GM20000 (cell line): Measurements from ENCODE around the gene C4A.
"Not testable (repeated sequence)": the region's sequence is repeated elsewhere in the genome, so short reads cannot be mapped to it uniquely, and the experiment has no call there.

ENCODE experiments used
- DNase-seq: peaks from one replicate; pipeline ENCODE4 v3.0.0; 2012; ENCODE audit warnings: low spot score
- TF ChIP-seq, protein P1 (sequence below): IDR thresholded peaks from 2 replicates; pipeline ENCODE4 v1.5.1; 2012; ENCODE audit warnings: mild to moderate bottlenecking, control low read depth; ENCODE audit errors: extremely low read depth, missing control alignments

Gene C4A

DNA sequence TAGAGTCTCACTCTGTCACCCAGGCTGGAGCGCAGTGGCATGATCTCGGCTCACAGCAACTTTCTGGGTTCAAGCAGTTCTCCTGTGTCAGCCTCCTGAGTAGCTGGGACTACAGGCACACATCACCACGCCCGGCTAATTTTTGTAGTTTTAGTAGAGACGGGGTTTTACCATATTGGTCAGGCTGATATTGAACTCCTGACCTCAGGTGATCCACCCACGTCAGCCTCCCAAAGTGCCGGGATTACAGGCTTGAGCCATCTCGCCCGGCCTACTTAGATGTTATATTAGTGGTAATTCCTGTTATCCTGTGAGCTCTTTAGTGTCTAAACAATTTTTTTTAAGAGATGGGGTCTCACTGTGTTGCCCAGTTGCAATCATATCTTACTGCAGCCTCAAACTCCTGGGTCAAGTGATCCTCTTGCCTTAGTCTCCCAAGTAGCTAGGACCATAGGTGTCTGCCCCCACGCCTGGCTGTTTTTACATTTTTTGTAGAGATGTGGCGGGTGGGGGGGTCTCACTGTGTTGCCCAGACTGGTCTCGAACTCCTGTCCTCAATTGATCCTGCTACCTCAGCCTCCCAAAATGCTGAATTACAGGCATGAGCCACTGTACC is 3.9 kb upstream of the C4A start:
- DNase-seq, result no peak
- TF ChIP-seq, protein P1, sequence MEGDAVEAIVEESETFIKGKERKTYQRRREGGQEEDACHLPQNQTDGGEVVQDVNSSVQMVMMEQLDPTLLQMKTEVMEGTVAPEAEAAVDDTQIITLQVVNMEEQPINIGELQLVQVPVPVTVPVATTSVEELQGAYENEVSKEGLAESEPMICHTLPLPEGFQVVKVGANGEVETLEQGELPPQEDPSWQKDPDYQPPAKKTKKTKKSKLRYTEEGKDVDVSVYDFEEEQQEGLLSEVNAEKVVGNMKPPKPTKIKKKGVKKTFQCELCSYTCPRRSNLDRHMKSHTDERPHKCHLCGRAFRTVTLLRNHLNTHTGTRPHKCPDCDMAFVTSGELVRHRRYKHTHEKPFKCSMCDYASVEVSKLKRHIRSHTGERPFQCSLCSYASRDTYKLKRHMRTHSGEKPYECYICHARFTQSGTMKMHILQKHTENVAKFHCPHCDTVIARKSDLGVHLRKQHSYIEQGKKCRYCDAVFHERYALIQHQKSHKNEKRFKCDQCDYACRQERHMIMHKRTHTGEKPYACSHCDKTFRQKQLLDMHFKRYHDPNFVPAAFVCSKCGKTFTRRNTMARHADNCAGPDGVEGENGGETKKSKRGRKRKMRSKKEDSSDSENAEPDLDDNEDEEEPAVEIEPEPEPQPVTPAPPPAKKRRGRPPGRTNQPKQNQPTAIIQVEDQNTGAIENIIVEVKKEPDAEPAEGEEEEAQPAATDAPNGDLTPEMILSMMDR, result no peak

DNA sequence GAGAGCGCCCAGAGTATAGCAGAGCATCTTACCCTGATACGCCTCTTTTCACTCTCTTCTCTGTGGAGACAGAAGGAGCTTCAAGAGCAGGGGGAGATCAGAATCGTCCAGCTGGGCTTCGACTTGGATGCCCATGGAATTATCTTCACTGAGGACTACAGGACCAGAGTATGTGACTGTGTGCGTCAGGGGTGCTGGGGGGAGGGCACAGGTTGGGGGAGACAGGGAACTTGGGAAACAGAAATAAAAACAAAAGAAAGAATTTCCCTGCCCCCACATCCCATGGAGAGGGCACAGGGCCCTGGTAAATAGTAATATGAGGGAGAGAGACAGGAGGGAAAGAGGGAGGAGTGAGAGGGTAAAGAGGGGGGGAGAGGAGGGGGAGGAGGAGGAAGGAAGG is 3.0 kb upstream of the C4A start:
- no peak for DNase-seq
- TF ChIP-seq, protein P1, result no peak

DNA sequence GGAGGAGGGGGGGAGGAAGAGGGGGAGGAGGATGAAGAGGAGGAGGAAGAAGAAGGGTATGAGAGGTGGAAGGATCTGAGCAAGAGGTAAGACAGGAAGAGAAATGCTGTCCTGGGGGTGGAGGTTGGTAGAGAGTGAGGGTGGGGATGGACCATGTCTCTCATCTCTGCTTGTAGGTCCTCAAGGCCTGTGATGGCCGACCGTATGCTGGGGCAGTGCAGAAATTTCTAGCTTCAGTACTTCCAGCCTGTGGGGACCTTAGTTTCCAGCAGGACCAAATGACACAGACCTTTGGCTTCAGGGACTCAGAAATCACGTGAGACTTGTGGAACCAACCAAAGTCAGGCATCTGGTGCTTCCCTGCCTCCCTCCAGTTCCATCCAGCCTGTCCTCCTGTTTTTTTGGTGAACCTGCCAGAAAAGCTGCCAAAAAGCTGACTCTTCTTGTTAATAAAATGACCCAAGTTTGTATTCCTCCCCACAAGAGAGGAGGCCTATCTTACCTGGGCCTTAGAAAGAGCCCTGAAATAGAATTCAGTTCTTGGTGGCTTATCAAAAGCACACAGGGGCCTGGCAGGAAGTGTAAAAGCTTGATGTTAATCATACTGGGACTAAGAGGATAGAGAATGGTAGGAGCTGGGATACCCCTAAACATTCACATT is 2.5 kb upstream of the C4A start:
- DNase-seq, result no peak
- TF ChIP-seq, protein P1, result no peak

DNA sequence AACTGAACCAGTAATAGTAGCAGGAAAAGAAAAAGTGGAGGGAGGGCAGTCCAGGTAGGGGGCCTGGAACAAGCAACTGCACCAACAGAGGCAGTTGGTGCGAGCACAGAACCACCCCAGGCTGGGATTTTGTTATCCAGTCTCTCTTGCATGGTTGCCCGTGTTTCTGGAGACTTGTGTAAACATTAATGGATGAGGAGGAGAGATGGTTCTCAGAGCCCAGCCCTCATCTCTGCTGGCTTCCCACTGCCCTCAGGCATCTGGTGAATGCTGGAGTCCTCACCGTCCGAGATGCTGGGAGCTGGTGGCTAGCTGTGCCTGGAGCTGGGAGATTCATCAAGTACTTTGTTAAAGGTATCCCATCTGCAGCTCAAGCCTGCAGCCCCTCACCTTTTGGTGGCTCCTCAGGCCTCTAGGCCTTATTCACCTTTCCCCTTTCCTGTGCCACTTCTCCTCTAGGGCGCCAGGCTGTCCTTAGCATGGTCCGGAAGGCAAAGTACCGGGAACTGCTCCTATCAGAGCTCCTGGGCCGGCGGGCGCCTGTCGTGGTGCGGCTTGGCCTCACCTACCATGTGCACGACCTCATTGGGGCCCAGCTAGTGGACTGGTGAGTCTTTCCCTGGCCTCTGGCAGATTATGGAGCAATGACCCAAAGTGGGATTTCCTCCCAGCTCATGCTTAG is 1.5 kb upstream of the C4A start:
- DNase-seq, result not testable (repeated sequence)

DNA sequence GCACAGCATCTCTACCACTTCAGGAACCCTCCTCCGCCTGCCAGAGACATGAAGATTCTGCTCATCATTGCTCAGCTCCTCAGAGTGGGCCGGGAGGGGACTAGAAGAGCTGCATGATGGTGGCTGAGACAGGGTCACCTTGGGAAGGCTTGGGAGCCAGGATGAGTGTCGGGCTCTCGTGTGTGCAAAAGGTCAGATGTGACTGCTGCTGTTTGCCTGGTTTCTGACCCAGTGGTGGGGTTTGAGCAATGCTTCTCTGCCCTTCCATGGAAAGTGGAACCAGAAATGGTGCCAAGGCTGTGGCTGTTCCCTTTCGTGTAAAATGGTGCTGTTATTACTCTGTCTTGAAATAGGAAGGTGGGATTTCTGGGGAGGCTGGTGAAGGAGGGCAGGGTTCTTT is 859 bp upstream of the C4A start:
- DNase-seq, result not testable (repeated sequence)

DNA sequence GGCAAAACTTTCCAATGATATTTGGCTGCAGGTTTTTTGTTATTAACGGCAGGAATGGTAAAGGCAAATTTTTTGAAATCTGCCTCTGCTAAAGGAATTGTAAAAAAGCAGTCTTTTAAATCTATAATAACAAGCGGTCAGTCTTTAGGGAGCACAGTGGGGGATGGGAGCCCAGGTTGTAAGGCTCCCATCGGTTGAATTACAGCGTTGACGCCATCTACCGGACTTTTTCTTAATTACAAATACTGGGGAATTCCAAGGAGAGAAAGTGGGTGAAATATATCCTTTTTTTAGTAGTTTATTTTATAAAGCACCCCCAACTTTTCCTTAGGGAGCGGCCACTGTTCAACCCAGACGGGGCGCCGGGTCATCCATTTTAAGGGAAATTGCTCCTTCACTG is 7.5 kb downstream of the C4A start:
- DNase-seq, result not testable (repeated sequence)

GRCh38 chr6:31994421-31994820 is 12.6 kb downstream of the C4A start:
- not testable (repeated sequence) for DNase-seq

DNA sequence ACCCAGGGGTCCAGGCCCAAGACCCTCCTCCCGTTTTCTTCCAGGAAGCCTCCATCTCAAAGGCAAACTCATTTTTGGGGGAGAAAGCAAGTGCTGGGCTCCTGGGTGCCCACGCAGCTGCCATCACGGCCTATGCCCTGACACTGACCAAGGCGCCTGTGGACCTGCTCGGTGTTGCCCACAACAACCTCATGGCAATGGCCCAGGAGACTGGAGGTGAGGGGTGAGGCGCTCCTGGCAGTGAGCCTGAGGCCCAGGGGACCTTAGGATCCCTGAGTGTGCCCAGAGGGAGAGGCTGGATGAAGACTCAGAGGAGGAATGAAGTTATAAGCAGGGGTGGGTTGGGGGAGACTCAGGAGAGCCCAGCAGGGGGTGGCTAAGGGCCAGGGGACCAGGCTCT is 14.5 kb downstream of the C4A start:
- not testable (repeated sequence) for DNase-seq

- DNase-seq, result not testable (repeated sequence)
Measured at GRCh38 chr6:32002546-32003268, 20.9 kb downstream of the C4A start.

GRCh38 chr6:32003301-32003700 is 21.4 kb downstream of the C4A start:
- not testable (repeated sequence) for DNase-seq

DNA sequence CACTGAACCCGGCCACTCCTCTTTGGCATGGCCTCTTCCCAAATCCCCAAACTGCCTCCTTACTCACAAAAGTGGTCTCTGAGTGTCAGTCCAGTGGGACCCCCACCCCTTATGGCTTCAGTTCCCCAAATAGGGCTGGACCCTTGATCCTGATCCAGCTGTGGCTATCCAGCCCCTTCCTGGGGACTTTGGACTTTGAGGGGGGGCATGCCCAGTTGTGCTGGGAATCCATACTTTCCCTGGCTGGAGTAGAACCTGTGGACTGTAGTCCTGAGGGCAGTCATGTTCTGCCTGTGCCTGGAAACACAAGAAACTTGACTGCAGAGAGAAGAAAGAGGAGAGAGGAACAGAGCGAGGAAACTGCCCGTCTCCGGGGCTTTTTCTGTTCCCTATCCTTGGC is 22.5 kb downstream of the C4A start:
- DNase-seq, result not testable (repeated sequence)

DNA sequence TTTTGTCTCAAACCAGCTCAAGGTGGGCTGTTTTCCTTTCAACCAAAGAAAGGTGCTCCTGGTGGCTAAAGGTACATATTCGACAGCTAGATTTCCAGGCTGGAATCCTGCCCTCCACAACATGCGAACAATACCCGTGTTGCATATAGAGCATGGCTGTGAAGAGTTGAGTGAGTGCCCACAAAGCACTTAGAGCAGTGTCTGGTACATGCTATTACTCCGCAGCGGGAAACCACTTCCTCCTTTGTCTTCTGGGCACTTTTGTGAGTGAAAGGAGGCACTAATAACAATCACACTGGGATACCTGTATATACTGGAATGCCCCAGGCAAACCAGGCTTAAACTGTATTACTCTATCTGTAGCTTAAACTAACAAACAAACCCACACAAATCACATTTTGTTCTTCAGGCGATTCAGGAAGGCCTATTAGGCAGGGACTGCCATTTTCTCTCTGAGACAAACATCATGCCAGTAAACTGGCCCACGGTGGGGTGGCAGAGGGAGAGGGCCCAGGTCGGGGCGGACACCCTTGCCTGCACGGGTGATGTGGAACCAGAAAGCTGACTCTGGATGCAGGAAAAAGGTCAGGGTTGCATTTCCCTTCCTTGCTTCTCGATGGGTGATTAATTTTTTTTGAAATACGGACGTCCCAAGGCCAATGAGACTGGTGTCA is 23.1 kb downstream of the C4A start:
- not testable (repeated sequence) for DNase-seq

GRCh38 chr6:32005538-32005880 is 23.7 kb downstream of the C4A start:
- DNase-seq, result not testable (repeated sequence)

DNA sequence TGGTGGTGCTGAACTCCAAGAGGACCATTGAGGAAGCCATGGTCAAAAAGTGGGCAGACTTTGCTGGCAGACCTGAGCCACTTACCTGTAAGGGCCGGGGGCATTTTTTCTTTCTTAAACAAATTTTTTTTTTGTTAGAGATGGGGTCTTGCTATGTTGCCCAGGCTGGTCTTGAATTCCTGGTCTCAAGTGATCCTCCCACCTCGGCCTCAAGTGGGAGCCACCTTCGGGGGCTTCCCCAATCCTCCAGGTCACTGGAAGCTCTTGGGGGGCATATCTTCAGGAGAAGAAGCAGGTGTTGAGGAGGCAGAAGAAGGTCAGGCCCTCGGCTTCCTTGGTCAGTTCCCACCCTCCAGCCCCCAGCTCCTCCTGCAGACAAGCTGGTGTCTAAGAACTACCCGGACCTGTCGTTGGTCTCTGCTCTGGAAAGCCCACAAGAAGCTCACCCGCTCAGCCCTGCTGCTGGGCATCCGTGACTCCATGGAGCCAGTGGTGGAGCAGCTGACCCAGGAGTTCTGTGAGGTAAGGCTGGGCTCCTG is 24.2 kb downstream of the C4A start:
- DNase-seq, result peak; percentile 0

DNA sequence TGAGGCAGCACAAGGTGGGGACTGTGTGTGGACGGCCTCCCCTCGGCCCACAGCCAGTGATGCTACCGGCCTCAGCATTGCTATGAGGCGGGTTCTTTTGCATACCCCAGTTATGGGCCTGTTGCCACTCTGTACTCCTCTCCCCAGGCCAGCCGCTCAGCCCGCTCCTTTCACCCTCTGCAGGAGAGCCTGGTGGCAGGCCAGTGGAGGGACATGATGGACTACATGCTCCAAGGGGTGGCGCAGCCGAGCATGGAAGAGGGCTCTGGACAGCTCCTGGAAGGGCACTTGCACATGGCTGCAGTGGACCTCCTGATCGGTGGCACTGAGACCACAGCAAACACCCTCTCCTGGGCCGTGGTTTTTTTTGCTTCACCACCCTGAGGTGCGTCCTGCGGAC is 25.2 kb downstream of the C4A start:
- DNase-seq, result not testable (repeated sequence)

DNA sequence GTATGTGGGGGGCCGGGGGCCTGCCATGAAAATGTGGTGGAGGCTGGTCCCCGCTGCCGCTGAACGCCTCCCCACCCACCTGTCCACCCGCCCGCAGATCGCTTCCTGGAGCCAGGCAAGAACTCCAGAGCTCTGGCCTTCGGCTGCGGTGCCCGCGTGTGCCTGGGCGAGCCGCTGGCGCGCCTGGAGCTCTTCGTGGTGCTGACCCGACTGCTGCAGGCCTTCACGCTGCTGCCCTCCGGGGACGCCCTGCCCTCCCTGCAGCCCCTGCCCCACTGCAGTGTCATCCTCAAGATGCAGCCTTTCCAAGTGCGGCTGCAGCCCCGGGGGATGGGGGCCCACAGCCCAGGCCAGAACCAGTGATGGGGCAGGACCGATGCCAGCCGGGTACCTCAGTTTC is 26.2 kb downstream of the C4A start:
- DNase-seq, result not testable (repeated sequence)

DNA sequence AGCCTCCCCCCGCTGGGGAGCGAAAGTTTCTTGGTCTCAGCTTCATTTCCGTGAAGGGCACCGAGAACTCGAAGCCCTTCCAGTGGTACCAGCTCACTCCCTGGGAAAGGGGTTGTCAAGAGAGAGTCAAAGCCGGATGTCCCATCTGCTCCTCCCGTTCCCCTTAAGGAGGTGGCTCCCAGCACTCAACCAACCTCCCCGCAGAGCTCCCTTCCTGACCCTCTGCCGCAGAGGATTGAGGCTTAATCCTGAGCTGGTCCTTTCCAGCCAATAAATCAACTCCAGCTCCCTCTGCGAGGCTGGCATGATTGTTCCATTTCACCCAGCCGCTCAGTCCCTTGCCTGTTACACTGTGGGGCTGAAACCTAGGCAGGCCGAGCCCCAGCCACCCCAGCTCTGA is 26.8 kb downstream of the C4A start:
- DNase-seq, result peak; percentile 2
